ENCODE data around the gene MCEMP1.

Gene MCEMP1, protein sequence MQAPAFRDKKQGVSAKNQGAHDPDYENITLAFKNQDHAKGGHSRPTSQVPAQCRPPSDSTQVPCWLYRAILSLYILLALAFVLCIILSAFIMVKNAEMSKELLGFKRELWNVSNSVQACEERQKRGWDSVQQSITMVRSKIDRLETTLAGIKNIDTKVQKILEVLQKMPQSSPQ

DNA sequence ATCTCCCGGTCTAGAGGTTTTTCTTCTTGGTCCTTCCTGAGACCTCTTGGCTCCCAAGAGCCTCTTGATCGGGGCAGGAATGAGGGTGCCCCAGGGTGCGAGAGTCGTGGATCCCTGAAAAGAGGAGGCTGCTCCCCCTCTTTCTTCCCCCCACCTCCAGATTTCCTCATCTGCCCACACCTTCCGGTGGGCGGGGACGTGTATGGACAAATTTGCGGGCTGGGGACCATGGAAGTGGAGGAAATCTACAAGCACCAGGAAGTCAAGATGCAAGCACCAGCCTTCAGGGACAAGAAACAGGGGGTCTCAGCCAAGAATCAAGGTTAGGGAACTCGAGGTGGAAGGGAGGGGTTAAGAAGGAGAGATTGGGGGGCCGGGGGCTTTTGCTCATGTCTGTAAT, at the start of gene MCEMP1:
MCEMP1 (plus strand) TSS at position 237 of the 400 bp plus-strand sequence; CDS start at position 268, 31 bp downstream.
- no peak for DNase-seq (ENCODE audit: low read depth in 2 of 2)

DNA sequence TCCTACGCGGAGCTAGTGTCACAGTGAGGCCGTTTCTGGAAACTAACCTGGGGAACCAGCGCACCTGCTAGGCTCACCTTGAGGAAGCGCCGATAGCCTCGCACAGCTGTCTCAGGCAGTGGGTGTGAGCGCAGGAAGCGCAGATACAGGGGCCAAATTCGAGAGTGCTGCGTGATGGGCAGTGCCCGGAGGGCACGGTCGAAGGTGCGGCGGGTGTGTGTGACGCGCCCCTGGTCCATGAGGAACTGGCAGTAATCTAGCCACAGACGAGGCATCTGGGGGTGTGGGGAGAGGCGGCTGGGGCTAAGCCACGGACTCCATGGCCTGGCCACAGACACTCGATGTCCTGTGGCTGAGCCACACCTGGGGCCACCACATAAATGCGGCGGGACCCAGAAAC, 49.7 kb upstream of the MCEMP1 start:
- no peak for DNase-seq (ENCODE audit: low read depth in 2 of 2)

GRCh38 chr19:7628589-7629311, 48.1 kb upstream of the MCEMP1 start:
- DNase-seq (ENCODE audit: low read depth in 2 of 2), result no peak

- peak; percentile 86 to 88 for DNase-seq (ENCODE audit: low read depth in 2 of 2)
Measured at GRCh38 chr19:7629347-7630054, 47.4 kb upstream of the MCEMP1 start, which contains the start of the genes PET100 and XAB2. Gene PET100, plus strand, starts transcription at chr19:7629793. Its CDS starts 41 bp downstream, at chr19:7629834. Gene XAB2, minus strand, starts transcription at chr19:7629545. Its CDS starts 18 bp downstream, at chr19:7629527.

GRCh38 chr19:7631577-7631976, 45.3 kb upstream of the MCEMP1 start:
- DNase-seq (ENCODE audit: low read depth in 2 of 2), result no peak

DNA sequence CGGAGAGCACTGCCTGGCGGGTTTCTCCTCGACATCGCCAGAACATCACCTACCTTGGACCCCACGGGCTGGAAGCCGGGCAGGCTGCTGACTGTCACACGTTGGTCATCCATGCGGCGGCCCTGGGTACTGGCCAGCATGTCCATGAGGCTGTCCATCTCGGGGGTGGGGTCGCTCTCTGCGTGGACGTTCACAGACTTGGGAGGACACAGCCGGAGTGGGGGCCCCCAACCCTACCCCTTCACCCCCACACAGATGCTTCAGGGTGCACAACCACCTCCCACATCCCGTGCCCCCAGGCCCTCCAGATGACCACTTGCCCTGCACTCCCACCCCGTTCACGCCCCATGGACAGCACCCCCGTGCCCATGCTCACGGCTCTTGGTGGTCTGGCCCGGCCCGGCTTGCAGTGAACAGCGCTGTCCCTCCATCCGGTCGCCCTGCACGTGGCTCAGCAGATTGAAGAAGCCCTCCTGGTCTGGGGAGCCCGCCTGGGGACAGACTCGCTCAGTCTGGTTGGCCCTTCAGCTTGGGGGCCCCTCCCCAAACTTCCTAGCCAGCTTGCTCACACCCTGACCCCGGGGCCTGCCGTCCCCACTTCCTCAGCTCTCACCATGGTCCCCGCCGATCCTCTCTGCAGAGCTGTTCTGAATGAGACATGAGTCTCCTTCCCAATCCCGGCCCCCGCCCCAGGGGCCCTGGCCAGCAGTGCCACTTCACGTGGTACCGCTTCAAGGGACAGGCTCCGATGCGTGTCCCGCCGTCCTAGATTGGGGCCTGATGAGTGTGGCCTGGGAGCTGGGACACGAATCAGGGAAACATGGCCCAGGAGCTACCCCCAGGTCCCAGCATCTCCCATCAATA, 44.3 kb upstream of the MCEMP1 start:
- no peak for DNase-seq (ENCODE audit: low read depth in 2 of 2)

GRCh38 chr19:7633698-7634097, 43.2 kb upstream of the MCEMP1 start, which contains the start of gene PCP2:
Gene PCP2, minus strand, starts transcription at chr19:7633719. Its CDS starts 262 bp downstream, at chr19:7633457.
- DNase-seq (ENCODE audit: low read depth in 2 of 2), result no peak

DNA sequence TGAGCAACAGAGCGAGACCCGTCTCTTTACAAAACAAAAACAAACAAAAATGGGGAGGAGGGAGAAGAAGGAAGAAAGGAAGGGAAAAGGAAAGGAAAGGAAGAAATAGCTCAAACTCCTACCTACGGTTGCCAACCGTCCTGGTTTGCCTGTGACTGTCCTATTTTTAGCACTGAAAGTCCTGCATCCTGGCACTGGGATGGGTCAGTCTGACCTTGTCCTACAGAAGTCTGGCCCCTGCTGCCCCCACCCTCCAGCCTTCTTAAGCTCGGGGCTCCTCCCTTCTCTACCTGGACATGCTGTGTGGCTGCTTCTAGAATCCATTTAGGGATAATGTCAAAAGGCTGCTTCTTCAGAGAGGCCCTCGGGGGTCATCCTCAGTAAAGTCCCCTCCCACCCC, 41.2 kb upstream of the MCEMP1 start:
- no peak for DNase-seq (ENCODE audit: low read depth in 2 of 2)

GRCh38 chr19:7636317-7636690, 40.6 kb upstream of the MCEMP1 start:
- no peak for DNase-seq (ENCODE audit: low read depth in 2 of 2)

DNA sequence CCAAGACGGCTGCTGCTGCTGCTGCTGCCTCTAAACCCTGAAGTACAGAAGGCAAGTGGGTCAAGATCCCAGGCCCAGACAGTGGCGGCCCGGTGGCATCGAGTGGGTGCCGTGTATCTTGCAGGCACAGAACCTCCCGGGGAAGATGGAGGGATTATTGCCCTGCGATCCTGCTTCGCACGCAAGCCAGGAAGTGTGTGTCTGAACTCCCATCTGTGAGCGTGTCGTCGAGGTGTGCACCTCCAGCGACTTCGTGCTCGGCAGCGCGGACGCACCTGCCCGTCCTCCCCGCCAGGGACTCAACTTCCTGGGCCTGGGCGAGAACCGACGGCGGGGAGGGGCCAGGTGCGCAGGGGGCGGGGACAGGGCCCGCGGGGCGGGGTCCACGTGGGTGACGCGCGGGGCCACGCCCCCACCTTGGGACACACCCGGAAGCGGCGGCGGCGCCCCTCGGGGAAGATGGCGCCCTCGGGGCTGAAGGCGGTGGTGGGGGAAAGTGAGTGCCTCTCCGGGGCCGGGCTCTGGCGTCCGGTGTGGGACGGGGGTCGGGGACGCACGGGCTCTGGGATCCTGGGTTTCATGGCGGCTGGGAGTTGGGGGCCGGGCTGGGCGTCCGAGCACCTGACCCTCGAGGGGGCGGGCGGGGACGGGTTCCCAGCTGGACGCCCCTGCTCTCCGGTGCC, 40.1 kb upstream of the MCEMP1 start, which contains the start of gene STXBP2:
STXBP2 (plus strand) TSS at position 420 of the 683 bp plus-strand sequence; CDS start at position 460, 40 bp downstream.
- DNase-seq (ENCODE audit: low read depth in 2 of 2), result peak; percentile 89

DNA sequence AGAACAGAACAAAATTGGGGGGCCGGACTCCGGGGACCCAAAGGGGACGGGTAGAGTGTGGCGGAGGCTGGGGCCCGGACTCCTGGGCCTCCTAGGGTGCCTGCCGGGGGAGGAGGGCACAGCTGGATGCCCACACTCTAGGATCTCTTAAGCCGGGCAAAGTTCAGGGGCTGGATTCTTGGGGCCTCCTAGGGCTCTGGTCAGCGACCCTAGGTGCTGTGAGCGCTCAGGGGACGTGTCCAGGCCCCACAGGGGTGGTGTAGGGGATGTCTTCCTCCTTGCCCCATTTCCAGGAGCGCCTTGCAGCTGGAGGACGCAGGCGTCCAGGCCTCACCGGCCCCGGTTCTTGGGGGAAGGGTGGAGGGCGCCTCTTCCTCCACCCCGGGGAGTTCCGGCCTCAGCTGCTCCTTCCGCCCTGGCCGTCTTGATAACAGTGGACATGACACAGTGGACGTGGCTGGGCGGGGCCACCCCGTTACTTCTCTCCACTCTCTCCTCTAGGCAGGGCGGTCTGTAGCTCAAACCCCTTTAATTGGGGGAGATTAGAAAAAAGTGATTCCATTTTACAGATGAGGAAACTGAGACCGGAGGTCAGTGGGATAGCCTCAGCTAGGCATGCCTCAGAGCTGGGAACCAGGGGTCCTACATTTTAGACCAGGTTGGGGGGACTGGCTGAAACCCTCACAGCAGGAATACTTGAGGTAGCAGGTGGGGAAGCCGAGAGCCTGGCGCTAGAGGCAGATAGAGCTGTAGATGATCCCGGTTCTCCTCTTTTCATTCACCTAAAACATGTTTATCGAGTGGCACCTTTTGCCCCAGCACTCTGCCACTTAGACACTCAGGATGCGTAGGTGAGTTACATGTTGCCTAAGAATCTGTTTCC, 39.3 kb upstream of the MCEMP1 start:
- DNase-seq (ENCODE audit: low read depth in 2 of 2), result no peak

- no peak for DNase-seq (ENCODE audit: low read depth in 2 of 2)
Measured at GRCh38 chr19:7638802-7639465, 38.0 kb upstream of the MCEMP1 start.

GRCh38 chr19:7639863-7640348, 37.0 kb upstream of the MCEMP1 start:
- no peak for DNase-seq (ENCODE audit: low read depth in 2 of 2)

DNA sequence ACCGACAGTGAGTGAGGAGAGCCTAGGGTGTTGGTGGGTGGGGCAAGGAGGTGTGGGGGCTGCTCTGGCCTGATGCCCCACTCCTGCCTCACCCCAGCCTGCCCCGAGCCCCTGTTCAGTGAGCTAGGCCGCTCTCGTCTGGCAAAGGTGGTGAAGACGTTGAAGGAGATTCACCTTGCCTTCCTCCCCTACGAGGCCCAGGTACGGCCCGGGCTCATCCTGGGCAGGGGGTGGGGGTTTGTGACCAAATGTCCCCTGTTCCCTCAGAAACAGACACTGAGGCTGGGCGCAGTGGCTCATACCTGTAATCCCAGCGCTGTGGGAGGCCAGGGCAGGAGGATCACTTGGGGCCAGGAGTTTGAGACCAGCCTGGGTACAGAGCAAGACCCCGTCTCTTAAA, 36.1 kb upstream of the MCEMP1 start:
- no peak for DNase-seq (ENCODE audit: low read depth in 2 of 2)

GRCh38 chr19:7641290-7642276, 35.3 kb upstream of the MCEMP1 start:
- DNase-seq (ENCODE audit: low read depth in 2 of 2), result no peak

- no peak for DNase-seq (ENCODE audit: low read depth in 2 of 2)
Measured at GRCh38 chr19:7642295-7643030, 34.4 kb upstream of the MCEMP1 start.

- DNase-seq (ENCODE audit: low read depth in 2 of 2), result no peak
Measured at GRCh38 chr19:7643031-7643415, 33.9 kb upstream of the MCEMP1 start.
